HG03439 (cell line): ENCODE data around the gene PAM16.

Source experiments
- ATAC-seq: cut with Tn5 transposase; IDR thresholded peaks from one replicate; pipeline ENCODE4 v1.9.1; 2021; ENCODE audit warnings: mild to moderate bottlenecking, moderate library complexity; ENCODE audit not compliant: unreplicated experiment

Gene PAM16

GRCh38 chr16:4384509-4384942, 33.4 kb upstream of the PAM16 start:
- no peak for ATAC-seq

- no peak for ATAC-seq
Measured at GRCh38 chr16:4383591-4384444, 32.7 kb upstream of the PAM16 start.

GRCh38 chr16:4382795-4383357, 31.8 kb upstream of the PAM16 start:
- no peak for ATAC-seq

- no peak for ATAC-seq
Measured at GRCh38 chr16:4381935-4382794, 31.0 kb upstream of the PAM16 start.

GRCh38 chr16:4381072-4381934, 30.2 kb upstream of the PAM16 start:
- ATAC-seq = no peak

- ATAC-seq = no peak
Measured at GRCh38 chr16:4380119-4381063, 29.3 kb upstream of the PAM16 start.

- no peak for ATAC-seq
Measured at GRCh38 chr16:4378999-4379690, 28.0 kb upstream of the PAM16 start.

- no peak for ATAC-seq
Measured at GRCh38 chr16:4378161-4378666, 27.1 kb upstream of the PAM16 start.

- no peak for ATAC-seq
Measured at GRCh38 chr16:4377573-4378154, 26.5 kb upstream of the PAM16 start.

- no peak for ATAC-seq
Measured at GRCh38 chr16:4376893-4377572, 25.9 kb upstream of the PAM16 start.

- ATAC-seq = no peak
Measured at GRCh38 chr16:4376126-4376892, 25.2 kb upstream of the PAM16 start.

- no peak for ATAC-seq
Measured at GRCh38 chr16:4375717-4376116, 24.6 kb upstream of the PAM16 start.

GRCh38 chr16:4373909-4374742, 23.0 kb upstream of the PAM16 start:
- no peak for ATAC-seq

GRCh38 chr16:4373356-4373908, 22.3 kb upstream of the PAM16 start:
- no peak for ATAC-seq

GRCh38 chr16:4372578-4373355, 21.6 kb upstream of the PAM16 start:
- ATAC-seq = no peak
